Kidney epithelial cell (primary cell): ENCODE data around the gene SLC6A17. TPM values are rescaled to one million over a fixed set of nuclear protein-coding genes. Genes with fewer than 3 reads are reported as not detected.

Experiments used
- DNase-seq: peaks from one replicate; pipeline ENCODE4 v3.0.0-alpha.2; 2010; ENCODE audit warnings: low read depth
- H3K27me3 ChIP-seq: 2 replicates; pipeline ENCODE4 v1.6.0; 2011; ENCODE audit warnings: low read length; ENCODE audit not compliant: control insufficient read depth, insufficient read depth
- H3K36me3 ChIP-seq: 2 replicates; pipeline ENCODE4 v1.5.1; 2011; ENCODE audit warnings: low read length; ENCODE audit not compliant: control insufficient read depth, insufficient read depth
- H3K4me3 ChIP-seq: 2 replicates; pipeline ENCODE4 v1.5.1; 2011; ENCODE audit warnings: low read depth, mild to moderate bottlenecking, control low read depth, low read length
- CTCF ChIP-seq: IDR thresholded peaks from 2 replicates; pipeline ENCODE4 v1.5.1; 2011; ENCODE audit warnings: mild to moderate bottlenecking, moderate library complexity, low read length, control low read depth, inconsistent platforms; ENCODE audit not compliant: insufficient read depth, poor library complexity, severe bottlenecking
- total RNA-seq: library from RNA; depleted of rRNA; stranded (reverse); fragments of >200 nt; gene quantifications from 2 replicates; pipeline ENCODE4 v1.2.3, GENCODE V29; 2015

Gene SLC6A17
- total RNA-seq, 1 donor from 2014 or later = 0.42 TPM

GRCh38 chr1:110196917-110197765, 46.8 kb downstream of the SLC6A17 start:
- no peak for DNase-seq
- H3K27me3 ChIP-seq = peaks cover 10% of the 10 kb centered on the region
- peak; percentile 97 for TF ChIP-seq CTCF

GRCh38 chr1:110197905-110198629, 47.8 kb downstream of the SLC6A17 start:
- no peak for TF ChIP-seq CTCF

More at GRCh38 chr1:110196917-110197765, 46.8 kb downstream of the SLC6A17 start:
- Histone ChIP-seq H3K36me3 (no peaks in the 10 kb centered on the region), H3K4me3 (no peak overlapping the region)

DNA sequence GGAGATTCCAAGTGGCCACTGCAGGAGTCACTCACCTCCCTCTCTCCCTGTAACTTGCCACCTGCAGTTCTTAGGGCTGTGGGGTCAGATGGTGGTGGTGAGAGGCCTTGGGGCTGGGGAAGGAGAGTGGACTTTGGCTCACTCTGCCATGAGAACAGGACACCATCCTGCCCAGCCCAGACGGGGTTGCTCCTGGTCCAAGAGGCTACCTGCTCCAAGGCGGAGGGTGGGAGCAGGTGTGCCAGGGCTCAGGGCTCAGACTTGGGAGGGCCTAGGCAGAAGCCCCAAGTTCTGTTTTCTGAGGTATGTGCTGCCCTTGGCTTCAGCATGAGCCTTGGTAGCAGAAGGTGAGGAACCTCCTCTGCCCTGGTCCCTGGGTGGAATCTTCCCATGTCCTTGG, 48.5 kb downstream of the SLC6A17 start:
- no peak overlapping the region for H3K4me3 ChIP-seq
- no peak for TF ChIP-seq CTCF
- no peak for DNase-seq

More at GRCh38 chr1:110197905-110198629, 47.8 kb downstream of the SLC6A17 start:
- no peaks in the 10 kb centered on the region for H3K36me3 ChIP-seq
- no peak for DNase-seq
- H3K27me3 ChIP-seq = peaks cover 6% of the 10 kb centered on the region
- H3K4me3 ChIP-seq = no peak overlapping the region

GRCh38 chr1:110200190-110200589, 49.9 kb downstream of the SLC6A17 start:
- H3K36me3 ChIP-seq = no peaks in the 10 kb centered on the region
- TF ChIP-seq CTCF = no peak
- DNase-seq = no peak
- peaks cover 6% of the 10 kb centered on the region for H3K27me3 ChIP-seq
- H3K4me3 ChIP-seq = no peak overlapping the region

More for the DNA sequence above, 48.5 kb downstream of the SLC6A17 start:
- H3K36me3 ChIP-seq = no peaks in the 10 kb centered on the region
- H3K27me3 ChIP-seq = peaks cover 6% of the 10 kb centered on the region

DNA sequence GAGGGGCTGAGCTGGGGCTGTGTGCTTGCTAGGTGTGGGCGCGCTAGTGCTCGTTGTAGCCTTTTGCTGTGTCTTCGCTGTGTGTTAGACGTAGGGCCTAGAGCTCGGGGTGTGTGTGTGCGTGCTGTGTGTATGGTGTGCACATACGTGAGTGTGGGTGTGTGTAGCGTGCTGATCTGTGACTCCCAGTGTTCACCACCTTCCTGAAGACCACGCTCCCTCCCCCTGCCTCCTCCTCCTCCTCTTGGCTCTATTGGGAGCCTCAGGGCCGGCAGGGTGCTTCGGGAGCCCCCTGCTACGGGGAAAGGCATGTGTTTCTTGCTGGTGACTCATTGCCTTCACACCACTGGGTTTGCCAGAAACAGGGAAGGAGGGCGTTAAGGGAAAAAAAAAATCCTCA, 50.4 kb downstream of the SLC6A17 start:
- Histone ChIP-seq H3K27me3 (peaks cover 2% of the 10 kb centered on the region), H3K36me3 (no peaks in the 10 kb centered on the region), H3K4me3 (no peak overlapping the region)
- no peak for TF ChIP-seq CTCF
- DNase-seq = no peak
